ENCODE data around the gene ZNF629. TPM values are rescaled to one million over a fixed set of nuclear protein-coding genes. Genes with fewer than 3 reads are reported as not detected.
A peak's percentile ranks its signal among the peaks of the same experiment; 100 is the strongest.

The ZNF629 gene
- total and polyA plus RNA-seq, 2 of the 4 experiments (the other 2 are of a cell fraction) = 7.3 to 9.1 TPM

GRCh38 chr16:30805056-30805369 is 18.0 kb upstream of the ZNF629 start:
- Histone ChIP-seq H3K9me1 (ENCODE audit: insufficient read depth, low read length) (peaks cover 8% of the 10 kb centered on the region; the same call in 1 of the 2 replicates), H4K8ac (ENCODE audit: low read depth in 2 of 2, low read length in 2 of 2) (peak overlapping the region; percentile 99 to 100), H3K56ac (ENCODE audit: extremely low read depth, insufficient read depth, low read length) (peak overlapping the region; percentile 64), H2AFZ (replicated peaks; ENCODE audit: low read length, poor library complexity) (peak overlapping the region; percentile 96), H3K27me3 (ENCODE audit: control insufficient read depth, insufficient read depth, low read length) (no peaks in the 10 kb centered on the region), H3K4me2 (ENCODE audit: low read depth, low read length) (peak overlapping the region; percentile 99), H4K91ac (ENCODE audit: insufficient read depth, low read depth, low read length) (peak overlapping the region; percentile 92), H4K5ac (ENCODE audit: low read depth, low read length) (peak overlapping the region; percentile 100), H2AK5ac (ENCODE audit: low read depth, low read length) (peak overlapping the region; percentile 12; the same call in 1 of the 2 replicates), H3K23ac (ENCODE audit: low read depth, low read length) (peak overlapping the region; percentile 92), H2BK5ac (ENCODE audit: low read depth, low read length, poor library complexity, severe bottlenecking) (peak overlapping the region; percentile 70), H4K20me1 (ENCODE audit: insufficient read depth, low read length) (no peaks in the 10 kb centered on the region), H2AK9ac (replicated peaks; ENCODE audit: low read depth, low read length, poor library complexity) (peak overlapping the region; percentile 53), H3K4ac (ENCODE audit: low read depth, low read length) (peak overlapping the region; percentile 93), H3K9ac (ENCODE audit: low read depth, low read length) (peak overlapping the region; percentile 84), H3K4me3 (ENCODE audit: insufficient read depth, low read depth, low read length) (peak overlapping the region; percentile 76), H3K14ac (replicated peaks; ENCODE audit: low read depth, low read length) (peak overlapping the region; percentile 97), H3K9me3 (ENCODE audit: control insufficient read depth, insufficient read depth, low read length) (no peaks in the 10 kb centered on the region), H3K18ac (ENCODE audit: low read depth, low read length) (peak overlapping the region; percentile 91), H3K79me1 (ENCODE audit: low read depth in 1 of 2, low read length in 2 of 2) (peaks cover 8 to 15% of the 10 kb centered on the region in 2 experiments; a peak in 3 of 4 replicates), H3K4me1 (ENCODE audit: control insufficient read depth, insufficient read depth, low read length) (peaks cover 8% of the 10 kb centered on the region), H2BK15ac (ENCODE audit: low read depth, low read length) (peak overlapping the region; percentile 46; the same call in 1 of the 3 replicates), H3K36me3 (ENCODE audit: control insufficient read depth, insufficient read depth, low read length) (no peaks in the 10 kb centered on the region), H3K27ac (ENCODE audit: insufficient read depth, low read length) (peak overlapping the region; percentile 80), H2BK20ac (ENCODE audit: low read depth, low read length) (no peak overlapping the region), H2BK120ac (ENCODE audit: low read depth, low read length) (peak overlapping the region; percentile 79)
- intact Hi-C loops (cut with micrococcal nuclease) (loop anchor here (1.0 to 2.0 kb wide), 2 partner anchors 18 to 70 kb away; partner anchors contain the start of gene ZNF629), dilution Hi-C loops (cut with HindIII; ENCODE audit: low sequenced_read_pairs, unreplicated experiment) (no loop called here), in situ Hi-C loops (cut with MboI; ENCODE audit: low sequenced_read_pairs) (no loop called here)
- TF ChIP-seq BHLHE40 (IDR thresholded peaks at IDR 0.05; ENCODE audit: low read depth, low read length) (no peak), RAD21 (IDR thresholded peaks at IDR 0.05; ENCODE audit: low read length) (no peak)
- POLR2A ChIA-PET (ENCODE audit: unreplicated experiment) = interaction anchor here (0.7 to 2.1 kb wide), 4 partner anchors 9 to 70 kb away, joined by 3 to 13 read pairs (median 8); partner anchors contain the start of gene ZNF629
- WGBS, 2 experiments (ENCODE audit: extremely low coverage in 2 of 2, insufficient read length in 1 of 2) = 40% methylated on average over 1 of the region's 8 CpGs; no CpG with 5 or more reads in 1 of the 2 experiments
- peak; percentile 15 for ATAC-seq (ENCODE audit: low read depth)
- BruUV-seq (replicated peaks) = no TSS peak
- CTCF ChIA-PET = interaction anchor here (0.5 to 1.4 kb wide), 4 partner anchors 11 to 104 kb away, joined by 3 to 9 read pairs (median 4); no protein-coding TSS in a partner anchor
- no peak for DNase-seq

Data from IMR-90 (cell line).